Measurements from ENCODE around the gene TMEM109.

The TMEM109 gene

GRCh38 chr11:60970890-60971289, 56.9 kb downstream of the TMEM109 start:
- Histone ChIP-seq H3K4me1 (ENCODE audit: control insufficient read depth in 1 of 2, insufficient read depth in 2 of 2, low read length in 2 of 2) (no peaks in the 10 kb centered on the region), H2BK120ac (ENCODE audit: insufficient read depth, low read length, poor library complexity) (no peak overlapping the region), H4K8ac (ENCODE audit: low read depth, low read length) (no peak overlapping the region), H3K4me2 (ENCODE audit: low read length) (no peak overlapping the region), H3K23ac (ENCODE audit: low read length) (no peak overlapping the region), H3K4me3 (ENCODE audit: low read depth, low read length) (no peak overlapping the region), H3K4ac (ENCODE audit: low read depth, low read length) (no peak overlapping the region), H3K79me2 (ENCODE audit: control insufficient read depth, insufficient read depth, low read length, poor library complexity) (no peaks in the 10 kb centered on the region), H3K9ac (ENCODE audit: low read length) (no peak overlapping the region), H2BK12ac (ENCODE audit: low read length) (no peak overlapping the region), H2BK5ac (ENCODE audit: low read depth, low read length, poor library complexity) (no peak overlapping the region), H3K27ac (ENCODE audit: low read depth, low read length) (no peak overlapping the region), H3K14ac (ENCODE audit: low read length) (no peak overlapping the region), H3K36me3 (ENCODE audit: control insufficient read depth in 1 of 2, insufficient read depth in 2 of 2, low read length in 2 of 2) (no peaks in the 10 kb centered on the region), H3K27me3 (ENCODE audit: insufficient read depth, low read length) (no peaks in the 10 kb centered on the region), H3K9me3 (ENCODE audit: insufficient read depth, low read depth, low read length) (peaks cover 1% of the 10 kb centered on the region), H3K79me1 (ENCODE audit: low read length) (no peaks in the 10 kb centered on the region), H4K12ac (ENCODE audit: low read depth, low read length) (no peak overlapping the region), H4K91ac (ENCODE audit: low read depth, low read length) (no peak overlapping the region), H2AK5ac (ENCODE audit: low read length) (no peak overlapping the region), H3K18ac (ENCODE audit: low read length) (no peak overlapping the region), H2AFZ (ENCODE audit: insufficient read depth, low read length, poor library complexity) (no peak overlapping the region)
- DNase-seq, result no peak
- WGBS (ENCODE audit: extremely low coverage, insufficient coverage, insufficient read length), result no CpG with 5 or more reads among the region's 5 CpGs

DNA sequence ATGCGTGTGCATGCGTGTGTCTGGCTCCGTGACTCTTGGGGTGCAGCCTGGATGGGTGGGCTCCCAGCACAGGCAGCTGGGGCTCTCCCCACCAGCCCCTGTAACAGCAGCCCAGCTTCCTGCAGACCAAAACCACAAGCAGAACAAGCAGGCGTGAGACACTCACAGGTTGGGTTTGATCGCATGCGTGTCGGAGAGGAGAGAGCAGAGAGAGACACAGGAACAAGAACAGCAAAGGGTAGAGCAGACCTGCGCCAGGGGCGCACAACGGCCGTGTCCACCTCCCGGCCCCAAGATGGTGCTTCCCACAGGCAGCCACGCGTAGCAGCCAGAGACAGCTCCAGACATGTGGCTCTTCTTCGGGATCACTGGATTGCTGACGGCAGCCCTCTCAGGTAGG, 57.6 kb downstream of the TMEM109 start, which contains the start of gene CD6:
TSS of gene CD6 (plus strand) at position 161 of the 400 bp plus-strand sequence. CDS start at position 347, 186 bp downstream.
- H3K9me3 ChIP-seq (ENCODE audit: insufficient read depth, low read depth, low read length), result peaks cover 1% of the 10 kb centered on the region
- no peak within 1 kb of the TSS for H4K91ac ChIP-seq (ENCODE audit: low read depth, low read length)
- no peak within 1 kb of the TSS for H3K18ac ChIP-seq (ENCODE audit: low read length)
- no peak within 1 kb of the TSS for H3K4me2 ChIP-seq (ENCODE audit: low read length)
- no peak within 1 kb of the TSS for H3K4ac ChIP-seq (ENCODE audit: low read depth, low read length)
- H2AFZ ChIP-seq (ENCODE audit: insufficient read depth, low read length, poor library complexity), result no peak within 1 kb of the TSS
- H2AK5ac ChIP-seq (ENCODE audit: low read length), result no peak within 1 kb of the TSS
- H3K79me1 ChIP-seq (ENCODE audit: low read length), result no peaks in the 10 kb centered on the region
- no peak within 1 kb of the TSS for H3K14ac ChIP-seq (ENCODE audit: low read length)
- no peak within 1 kb of the TSS for H4K12ac ChIP-seq (ENCODE audit: low read depth, low read length)
- H3K4me3 ChIP-seq (ENCODE audit: low read depth, low read length), result no peak within 1 kb of the TSS
- H3K4me1 ChIP-seq (ENCODE audit: control insufficient read depth in 1 of 2, insufficient read depth in 2 of 2, low read length in 2 of 2), result no peaks in the 10 kb centered on the region
- H4K8ac ChIP-seq (ENCODE audit: low read depth, low read length), result no peak within 1 kb of the TSS
- no peak within 1 kb of the TSS for H3K23ac ChIP-seq (ENCODE audit: low read length)
- no CpG with 5 or more reads among the region's 16 CpGs for whole genome bisulfite sequencing (ENCODE audit: extremely low coverage, insufficient coverage, insufficient read length)
- H3K27me3 ChIP-seq (ENCODE audit: insufficient read depth, low read length), result no peaks in the 10 kb centered on the region
- H3K9ac ChIP-seq (ENCODE audit: low read length), result no peak within 1 kb of the TSS
- H2BK12ac ChIP-seq (ENCODE audit: low read length), result no peak within 1 kb of the TSS
- H2BK120ac ChIP-seq (ENCODE audit: insufficient read depth, low read length, poor library complexity), result no peak within 1 kb of the TSS
- H3K79me2 ChIP-seq (ENCODE audit: control insufficient read depth, insufficient read depth, low read length, poor library complexity), result no peaks in the 10 kb centered on the region
- H3K36me3 ChIP-seq (ENCODE audit: control insufficient read depth in 1 of 2, insufficient read depth in 2 of 2, low read length in 2 of 2), result no peaks in the 10 kb centered on the region
- no peak within 1 kb of the TSS for H3K27ac ChIP-seq (ENCODE audit: low read depth, low read length)
- H2BK5ac ChIP-seq (ENCODE audit: low read depth, low read length, poor library complexity), result no peak within 1 kb of the TSS
- no peak for DNase-seq

DNA sequence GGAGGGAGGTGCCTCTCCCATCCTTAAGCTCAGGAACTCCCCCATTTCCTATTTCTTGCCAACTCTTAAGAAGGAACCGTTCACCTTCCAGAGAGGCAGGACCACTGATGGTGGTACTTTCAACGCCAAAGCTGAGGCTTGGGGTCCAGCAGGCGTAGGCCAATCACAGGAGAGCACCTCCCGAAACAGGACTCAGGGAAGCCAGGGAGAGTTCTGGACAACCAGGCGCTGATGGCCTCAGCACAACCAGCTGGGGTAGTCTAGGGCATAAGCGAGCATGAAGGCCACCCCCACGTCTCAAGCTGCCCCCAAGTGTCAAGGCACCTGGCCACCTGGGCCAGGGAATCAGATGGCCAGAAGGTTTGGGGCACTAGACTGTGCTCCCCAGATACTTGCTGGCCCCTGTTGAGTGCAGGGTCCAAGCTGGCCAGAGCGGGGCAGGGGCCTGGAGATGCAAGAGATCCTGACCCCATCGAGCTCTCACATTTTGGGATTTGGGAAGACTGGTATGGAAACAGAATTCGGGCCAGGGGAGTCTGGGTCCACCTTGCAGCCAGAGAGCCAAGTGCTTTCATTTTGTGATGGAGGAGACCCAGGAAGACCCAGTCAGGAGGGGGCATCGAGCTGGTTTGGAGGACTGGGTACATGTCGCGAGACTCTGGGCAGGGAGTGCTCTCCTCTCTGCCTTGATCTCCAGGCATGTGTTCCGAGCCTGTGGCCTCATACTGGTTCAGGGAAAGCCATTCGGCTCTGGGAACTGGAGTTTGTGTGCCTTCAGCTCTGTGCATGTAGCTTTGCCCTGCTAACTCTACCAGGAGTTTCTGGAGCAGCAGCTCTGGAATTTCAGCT, 58.4 kb downstream of the TMEM109 start:
- Histone ChIP-seq H2BK5ac (ENCODE audit: low read depth, low read length, poor library complexity) (no peak overlapping the region), H4K12ac (ENCODE audit: low read depth, low read length) (no peak overlapping the region), H4K8ac (ENCODE audit: low read depth, low read length) (no peak overlapping the region), H3K4ac (ENCODE audit: low read depth, low read length) (no peak overlapping the region), H3K79me1 (ENCODE audit: low read length) (no peaks in the 10 kb centered on the region), H3K36me3 (ENCODE audit: control insufficient read depth in 1 of 2, insufficient read depth in 2 of 2, low read length in 2 of 2) (no peaks in the 10 kb centered on the region), H3K14ac (ENCODE audit: low read length) (no peak overlapping the region), H3K18ac (ENCODE audit: low read length) (no peak overlapping the region), H2BK12ac (ENCODE audit: low read length) (no peak overlapping the region), H3K9me3 (ENCODE audit: insufficient read depth, low read depth, low read length) (no peaks in the 10 kb centered on the region), H3K23ac (ENCODE audit: low read length) (no peak overlapping the region), H3K4me1 (ENCODE audit: control insufficient read depth in 1 of 2, insufficient read depth in 2 of 2, low read length in 2 of 2) (no peaks in the 10 kb centered on the region), H3K27me3 (ENCODE audit: insufficient read depth, low read length) (no peaks in the 10 kb centered on the region), H4K91ac (ENCODE audit: low read depth, low read length) (no peak overlapping the region), H3K27ac (ENCODE audit: low read depth, low read length) (no peak overlapping the region), H3K4me3 (ENCODE audit: low read depth, low read length) (no peak overlapping the region), H2AK5ac (ENCODE audit: low read length) (no peak overlapping the region), H3K79me2 (ENCODE audit: control insufficient read depth, insufficient read depth, low read length, poor library complexity) (no peaks in the 10 kb centered on the region), H2AFZ (ENCODE audit: insufficient read depth, low read length, poor library complexity) (no peak overlapping the region), H3K9ac (ENCODE audit: low read length) (no peak overlapping the region), H3K4me2 (ENCODE audit: low read length) (no peak overlapping the region), H2BK120ac (ENCODE audit: insufficient read depth, low read length, poor library complexity) (no peak overlapping the region)
- DNase-seq, result no peak
- no CpG with 5 or more reads among the region's 15 CpGs for WGBS (ENCODE audit: extremely low coverage, insufficient coverage, insufficient read length)

All from trophoblast cell (in vitro differentiated cells and primary cell).